ENCODE data around the gene KLHL36. TPM values are rescaled to one million over a fixed set of nuclear protein-coding genes. Genes with fewer than 3 reads are reported as not detected.
"Not testable (repeated sequence)": the region's sequence is repeated elsewhere in the genome, so short reads cannot be mapped to it uniquely, and the experiment has no call there.

Gene KLHL36
- total and polyA plus RNA-seq, 8 donors, result 18.1 to 41.5 (median 26.5) TPM

- DNase-seq (peak in 3 of 6 donors; percentile 32 to 45 (median 38)), ATAC-seq (peak in 3 of 4 donors; percentile 14 to 31 (median 16)), FAIRE-seq (no peak)
- TF ChIP-seq CTCF (IDR thresholded peaks at IDR 0.05), result no peak
- intact Hi-C loops (cut with DNase I), result no loop called here
- Histone ChIP-seq H3K27ac (peak overlapping the region in 2 of 4 donors; percentile 46), H3K36me3 (no peaks in the 10 kb centered on the region), H3K4me3 (no peak overlapping the region), H3K4me1 (peaks cover 0 to 8% (median 0%) of the 10 kb centered on the region in 3 donors), H3K27me3 (no peaks in the 10 kb centered on the region), H3K9me3 (no peaks in the 10 kb centered on the region)
- WGBS, 2 donors, result 12 to 14% methylated on average over 12 of the region's 12 CpGs
Measured at GRCh38 chr16:84618581-84619460, 29.5 kb upstream of the KLHL36 start.

- not testable (repeated sequence) for H3K4me1 ChIP-seq, H3K4me3 ChIP-seq, FAIRE-seq, ATAC-seq, DNase-seq, H3K9me3 ChIP-seq, H3K27ac ChIP-seq, H3K27me3 ChIP-seq, H3K36me3 ChIP-seq
- intact Hi-C loops (cut with DNase I), result loop anchor here in 2 of 3 donors (5.0 to 10.0 kb wide), 2 partner anchors 94 to 109 kb away; no protein-coding TSS in a partner anchor
- 56 to 66% methylated on average over 10 of the region's 10 CpGs for WGBS, 2 donors
Measured at GRCh38 chr16:84620913-84621312, 27.4 kb upstream of the KLHL36 start.

GRCh38 chr16:84625556-84625955, 22.8 kb upstream of the KLHL36 start:
- Histone ChIP-seq H3K27me3 (no peaks in the 10 kb centered on the region), H3K4me1 (no peaks in the 10 kb centered on the region), H3K36me3 (no peaks in the 10 kb centered on the region), H3K27ac (no peak overlapping the region), H3K9me3 (no peaks in the 10 kb centered on the region), H3K4me3 (no peak overlapping the region)
- ATAC-seq (no peak), DNase-seq (no peak), FAIRE-seq (no peak)
- intact Hi-C loops (cut with DNase I), result loop anchor here in 1 of 3 donors (10.0 kb wide), 1 partner anchor 89 kb away; no protein-coding TSS in a partner anchor
- TF ChIP-seq CTCF (IDR thresholded peaks at IDR 0.05), result no peak
- WGBS, 2 donors, result 87 to 92% methylated on average over 6 of the region's 6 CpGs

- no peak for DNase-seq
- intact Hi-C loops (cut with DNase I), result loop anchor here in 1 of 3 donors (10.0 kb wide), 1 partner anchor 87 kb away; no protein-coding TSS in a partner anchor
- no peak for FAIRE-seq
- no peak for ATAC-seq
- TF ChIP-seq CTCF (IDR thresholded peaks at IDR 0.05), result no peak
- Histone ChIP-seq H3K9me3 (no peaks in the 10 kb centered on the region), H3K4me3 (no peak overlapping the region), H3K36me3 (no peaks in the 10 kb centered on the region), H3K4me1 (no peaks in the 10 kb centered on the region), H3K27ac (no peak overlapping the region), H3K27me3 (no peaks in the 10 kb centered on the region)
- WGBS, 2 donors, result 33 to 38% methylated on average over 7 of the region's 7 CpGs
Measured at GRCh38 chr16:84628226-84628731, 20.0 kb upstream of the KLHL36 start.

- no peaks in the 10 kb centered on the region for H3K36me3 ChIP-seq
- no peak overlapping the region for H3K4me3 ChIP-seq
- TF ChIP-seq CTCF (IDR thresholded peaks at IDR 0.05), result no peak
- H3K27me3 ChIP-seq, result no peaks in the 10 kb centered on the region
- H3K4me1 ChIP-seq, result peaks cover 0 to 5% (median 0%) of the 10 kb centered on the region in 3 donors
- DNase-seq, result no peak
- intact Hi-C loops (cut with DNase I), result loop anchor here in 1 of 3 donors (10.0 kb wide), 1 partner anchor 85 kb away; no protein-coding TSS in a partner anchor
- WGBS, 2 donors, result 76 to 78% methylated on average over 10 of the region's 10 CpGs
- no peak for FAIRE-seq
- no peaks in the 10 kb centered on the region for H3K9me3 ChIP-seq
- no peak overlapping the region for H3K27ac ChIP-seq
- no peak for ATAC-seq
Measured at GRCh38 chr16:84629580-84629979, 18.7 kb upstream of the KLHL36 start.
